GM18517 (cell line): ENCODE measurements around the gene BTNL9.
"Not testable (repeated sequence)": the region's sequence is repeated elsewhere in the genome, so short reads cannot be mapped to it uniquely, and the experiment has no call there.

ENCODE experiments used
- ATAC-seq: cut with Tn5 transposase; IDR thresholded peaks from one replicate; pipeline ENCODE4 v1.9.1; 2021; ENCODE audit warnings: mild to moderate bottlenecking, moderate library complexity; ENCODE audit not compliant: unreplicated experiment

BTNL9 gene

DNA sequence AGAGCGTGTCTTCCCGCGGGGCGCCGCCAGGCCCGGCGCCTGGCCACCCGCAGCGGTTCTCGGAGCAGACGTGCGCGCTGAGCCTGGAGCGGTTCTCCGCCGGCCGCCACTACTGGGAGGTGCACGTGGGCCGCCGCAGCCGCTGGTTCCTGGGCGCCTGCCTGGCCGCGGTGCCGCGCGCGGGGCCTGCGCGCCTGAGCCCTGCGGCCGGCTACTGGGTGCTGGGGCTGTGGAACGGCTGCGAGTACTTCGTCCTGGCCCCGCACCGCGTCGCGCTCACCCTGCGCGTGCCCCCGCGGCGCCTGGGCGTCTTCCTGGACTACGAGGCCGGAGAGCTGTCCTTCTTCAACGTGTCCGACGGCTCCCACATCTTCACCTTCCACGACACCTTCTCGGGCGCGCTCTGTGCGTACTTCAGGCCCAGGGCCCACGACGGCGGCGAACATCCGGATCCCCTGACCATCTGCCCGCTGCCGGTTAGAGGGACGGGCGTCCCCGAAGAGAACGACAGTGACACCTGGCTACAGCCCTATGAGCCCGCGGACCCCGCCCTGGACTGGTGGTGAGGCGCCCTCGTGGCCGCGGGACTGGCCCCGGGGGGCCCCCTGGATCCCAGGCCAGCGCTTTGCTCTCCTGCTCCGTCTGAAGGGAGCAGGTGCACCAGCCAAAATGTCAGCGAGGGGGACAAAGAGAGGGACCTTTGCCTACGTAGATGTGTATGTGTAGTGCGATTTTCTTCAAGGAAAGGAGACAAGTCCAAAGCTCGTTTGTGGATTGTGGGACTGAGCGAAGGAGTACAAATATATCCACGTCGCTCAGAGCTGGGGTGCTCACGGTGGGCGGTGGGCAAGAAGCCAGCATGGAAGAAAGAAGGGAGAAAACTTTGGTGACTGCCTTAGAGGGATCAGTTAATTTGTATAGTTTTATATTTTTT, 19.5 kb downstream of the BTNL9 start:
- no peak for ATAC-seq

- ATAC-seq = no peak
These were observed 20.1 kb downstream of the BTNL9 start for GRCh38 chr5:181060231-181060590.

GRCh38 chr5:181060924-181061323, 20.9 kb downstream of the BTNL9 start:
- ATAC-seq = no peak

DNA sequence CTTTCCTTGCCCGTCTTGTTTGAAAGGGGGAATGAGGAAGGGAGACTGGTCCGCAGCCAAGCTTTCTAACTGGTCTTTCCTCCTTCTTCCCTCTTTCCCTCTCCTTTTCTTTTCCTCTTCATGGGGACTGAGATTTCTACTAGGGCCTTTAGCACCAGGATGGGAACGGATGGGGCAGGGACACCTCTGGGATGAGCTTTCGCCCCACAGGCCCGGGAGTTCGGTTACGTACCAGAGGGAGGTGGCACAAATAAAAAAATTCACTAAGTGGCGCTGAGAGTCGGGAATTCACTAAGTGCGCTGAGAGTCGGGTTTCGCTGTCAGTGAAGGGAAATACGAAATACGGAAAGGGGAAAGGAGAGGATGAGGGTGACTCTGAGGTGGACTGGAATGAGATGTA, 21.6 kb downstream of the BTNL9 start:
- ATAC-seq = no peak

DNA sequence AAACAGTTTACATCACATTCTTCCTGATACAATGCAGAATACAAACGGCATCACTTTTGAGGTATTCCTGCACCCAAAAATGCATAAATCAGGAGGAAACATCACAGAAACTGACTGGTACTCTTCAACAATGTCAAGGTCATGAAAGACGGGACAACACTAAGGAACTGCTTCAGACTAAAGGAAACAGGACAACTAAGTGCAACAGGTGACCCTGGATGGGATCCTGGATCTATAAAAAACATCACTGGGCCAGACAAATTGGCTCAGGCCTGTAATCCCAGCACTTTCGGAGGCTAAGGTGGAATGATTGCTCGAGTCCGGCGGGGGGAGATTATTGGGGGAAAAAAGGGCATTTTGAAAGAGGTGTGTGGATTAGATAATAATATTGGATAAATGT, 22.6 kb downstream of the BTNL9 start:
- ATAC-seq = no peak

DNA sequence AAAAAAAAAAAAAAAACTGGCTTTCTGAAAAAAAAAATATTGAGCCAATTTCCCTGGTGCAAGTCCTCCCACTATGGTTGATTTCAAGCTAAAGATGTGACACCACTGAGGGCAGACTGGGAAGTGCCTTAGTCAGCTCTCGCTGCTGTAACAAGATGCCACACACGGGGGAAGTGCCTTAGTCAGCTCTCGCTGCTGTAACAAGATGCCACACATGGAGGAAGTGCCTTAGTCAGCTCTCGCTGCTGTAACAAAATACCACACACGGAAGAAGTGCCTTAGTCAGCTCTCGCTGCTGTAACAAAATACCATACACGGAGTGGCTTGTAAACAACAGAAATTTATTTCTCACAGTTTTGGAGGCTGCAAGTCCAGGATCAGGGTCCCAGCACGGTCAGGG, 23.4 kb downstream of the BTNL9 start:
- no peak for ATAC-seq

- no peak for ATAC-seq
These were observed 24.9 kb downstream of the BTNL9 start for GRCh38 chr5:181064987-181065386.

DNA sequence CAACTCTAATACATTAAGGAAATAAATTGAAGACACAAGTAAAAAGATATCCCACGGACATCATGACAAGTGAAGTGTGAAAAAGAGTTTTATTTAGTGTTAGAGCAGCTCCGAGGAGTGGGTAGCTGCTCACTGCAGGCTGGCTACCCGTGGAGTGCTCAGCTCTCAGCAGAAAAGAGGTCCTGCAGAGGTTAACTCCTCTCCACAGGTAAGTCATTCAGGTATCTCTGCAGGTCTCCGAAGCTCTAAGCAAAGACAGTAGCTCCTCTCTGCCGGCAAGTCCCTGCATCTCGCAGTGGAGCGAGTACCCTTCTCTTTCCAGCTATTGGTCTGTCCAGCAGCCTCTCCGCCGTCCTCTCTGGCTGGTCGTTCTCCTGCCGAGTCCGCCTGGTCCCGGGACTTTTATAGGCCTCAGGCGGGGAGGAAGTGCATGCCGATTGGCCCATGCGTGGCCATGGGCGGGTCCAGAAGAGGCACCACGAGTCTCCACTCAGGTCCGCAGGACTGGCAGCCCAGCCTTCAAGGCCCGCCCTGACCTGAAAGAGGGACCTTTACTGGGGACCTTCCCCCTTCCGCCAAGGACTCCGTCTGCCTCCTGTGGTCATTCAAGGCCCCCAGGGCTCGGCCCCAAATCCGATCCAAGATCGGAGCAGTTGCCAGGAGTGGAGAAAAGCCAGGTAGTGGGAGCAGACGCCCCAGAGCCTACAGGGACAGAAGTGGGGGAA, 29.9 kb downstream of the BTNL9 start:
- ATAC-seq = no peak

GRCh38 chr5:181070523-181070922, 30.5 kb downstream of the BTNL9 start:
- no peak for ATAC-seq

- no peak for ATAC-seq
These were observed 31.2 kb downstream of the BTNL9 start for GRCh38 chr5:181071257-181071656.

- ATAC-seq = no peak
These were observed 36.9 kb downstream of the BTNL9 start for GRCh38 chr5:181076920-181077319.

- ATAC-seq = no peak
These were observed 41.9 kb downstream of the BTNL9 start for GRCh38 chr5:181081989-181082388.

- no peak for ATAC-seq
These were observed 44.6 kb downstream of the BTNL9 start for GRCh38 chr5:181084621-181085195.

- ATAC-seq = no peak
These were observed 46.2 kb downstream of the BTNL9 start for GRCh38 chr5:181086026-181086883.

DNA sequence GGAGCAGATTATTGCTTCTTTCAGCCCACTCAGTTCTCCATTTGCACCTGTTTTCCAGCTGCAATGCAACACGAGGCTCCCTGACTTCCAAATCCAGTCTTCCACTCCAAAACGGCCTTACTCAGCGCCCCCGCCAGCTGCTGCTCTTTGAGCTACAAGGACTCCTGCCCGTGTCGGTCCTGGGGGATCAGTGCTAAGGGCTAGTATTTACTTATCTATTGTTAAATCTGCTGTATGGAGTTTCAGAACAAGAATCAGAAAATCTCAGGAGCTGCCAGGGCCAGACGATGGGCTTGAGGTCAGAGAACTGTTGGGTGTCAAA, 46.8 kb downstream of the BTNL9 start:
- no peak for ATAC-seq

GRCh38 chr5:181087309-181087708, 47.2 kb downstream of the BTNL9 start:
- ATAC-seq = no peak

DNA sequence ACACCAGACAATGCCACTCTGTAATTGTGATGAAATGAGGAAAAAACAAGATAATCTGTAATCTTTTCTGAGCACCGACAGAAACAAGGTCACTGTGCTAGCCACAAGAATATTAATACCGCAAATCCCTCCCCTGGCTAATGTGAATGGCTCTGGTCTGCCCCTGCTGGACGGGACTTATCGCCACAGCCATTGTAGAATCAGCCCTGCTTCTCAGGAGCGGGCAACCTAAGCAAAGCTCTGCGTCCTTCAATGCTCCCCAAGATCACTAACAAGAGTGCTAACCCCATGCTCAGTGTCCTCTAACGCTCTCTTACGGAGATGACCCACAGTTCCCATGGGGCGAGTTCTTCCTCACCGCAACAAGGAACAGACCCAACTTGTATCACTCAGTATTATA, 48.2 kb downstream of the BTNL9 start:
- ATAC-seq = no peak

- ATAC-seq = no peak
These were observed 52.4 kb downstream of the BTNL9 start for GRCh38 chr5:181092428-181092827.

- ATAC-seq = not testable (repeated sequence)
These were observed 55.1 kb downstream of the BTNL9 start for GRCh38 chr5:181095162-181095561.

GRCh38 chr5:181096721-181097382, 56.8 kb downstream of the BTNL9 start:
- ATAC-seq = not testable (repeated sequence)

GRCh38 chr5:181097383-181097753, 57.3 kb downstream of the BTNL9 start:
- ATAC-seq = not testable (repeated sequence)
